HEK293 (cell line): ENCODE results near the gene FBXO45.

ENCODE experiments used
- ZNF629 ChIP-seq: fragments of 450-650 bp; formaldehyde crosslinking; IDR thresholded peaks from 2 replicates; pipeline ENCODE4 v1.5.1; 2017; ENCODE audit warnings: missing biosample characterization, missing genetic modification characterization
- ZNF664 ChIP-seq: fragments of 450-650 bp; formaldehyde crosslinking; IDR thresholded peaks from 2 replicates; pipeline ENCODE4 v1.5.1; 2016; ENCODE audit warnings: missing biosample characterization, missing genetic modification characterization
- TF ChIP-seq, protein P1 (sequence below): fragments of 450-650 bp; formaldehyde crosslinking; IDR thresholded peaks from 2 replicates; pipeline ENCODE4 v1.5.1; 2016; ENCODE audit warnings: missing biosample characterization, missing genetic modification characterization

DNA sequence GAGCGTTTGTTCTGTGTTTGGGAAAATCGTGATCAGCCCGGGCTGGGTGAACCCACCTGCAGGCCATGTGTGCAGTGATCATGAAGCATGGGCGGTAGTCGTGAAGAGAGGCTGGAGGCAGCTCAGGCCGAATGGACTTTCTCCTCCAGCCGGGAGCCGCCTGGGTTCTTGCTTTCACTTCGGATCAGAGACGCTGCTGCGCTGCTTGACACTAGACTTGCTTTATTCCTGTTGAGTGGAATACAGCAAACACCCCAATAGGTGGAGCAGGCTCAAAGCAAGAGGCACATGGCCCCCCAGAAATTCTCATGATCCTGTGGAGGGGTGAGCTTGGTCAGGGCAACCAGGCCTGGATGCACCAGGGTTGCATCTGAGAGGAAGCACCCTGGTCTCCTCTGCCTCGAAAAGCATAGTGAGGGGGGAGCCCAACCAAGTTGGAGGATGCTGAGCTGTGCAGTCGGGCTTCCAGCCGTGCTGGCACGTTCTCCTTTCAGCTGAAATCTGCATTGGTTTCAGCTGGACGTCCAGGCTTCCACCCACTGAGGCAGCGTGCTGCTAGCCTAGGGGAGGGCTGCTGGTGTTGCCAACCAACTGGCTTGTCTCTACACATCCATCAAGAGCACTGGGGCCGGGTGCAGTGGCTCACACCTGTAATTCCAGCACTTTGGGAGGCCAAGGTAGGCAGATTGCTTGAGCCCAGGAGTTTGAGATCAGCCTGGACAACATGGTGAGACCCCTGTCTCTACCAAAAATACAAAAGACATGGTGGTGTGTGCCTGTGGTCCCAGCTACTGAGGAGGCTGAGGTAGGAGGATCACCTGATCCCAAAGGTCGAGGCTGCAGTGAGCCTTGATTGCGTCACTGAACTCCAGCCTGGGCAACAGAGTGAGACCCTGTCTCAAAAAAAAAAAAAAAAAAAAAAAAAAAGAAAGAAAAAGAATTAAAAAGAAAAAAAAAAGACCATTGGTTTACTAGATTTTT, 68.2 kb downstream of the FBXO45 start:
- no peak for TF ChIP-seq ZNF629
- TF ChIP-seq, protein P1, sequence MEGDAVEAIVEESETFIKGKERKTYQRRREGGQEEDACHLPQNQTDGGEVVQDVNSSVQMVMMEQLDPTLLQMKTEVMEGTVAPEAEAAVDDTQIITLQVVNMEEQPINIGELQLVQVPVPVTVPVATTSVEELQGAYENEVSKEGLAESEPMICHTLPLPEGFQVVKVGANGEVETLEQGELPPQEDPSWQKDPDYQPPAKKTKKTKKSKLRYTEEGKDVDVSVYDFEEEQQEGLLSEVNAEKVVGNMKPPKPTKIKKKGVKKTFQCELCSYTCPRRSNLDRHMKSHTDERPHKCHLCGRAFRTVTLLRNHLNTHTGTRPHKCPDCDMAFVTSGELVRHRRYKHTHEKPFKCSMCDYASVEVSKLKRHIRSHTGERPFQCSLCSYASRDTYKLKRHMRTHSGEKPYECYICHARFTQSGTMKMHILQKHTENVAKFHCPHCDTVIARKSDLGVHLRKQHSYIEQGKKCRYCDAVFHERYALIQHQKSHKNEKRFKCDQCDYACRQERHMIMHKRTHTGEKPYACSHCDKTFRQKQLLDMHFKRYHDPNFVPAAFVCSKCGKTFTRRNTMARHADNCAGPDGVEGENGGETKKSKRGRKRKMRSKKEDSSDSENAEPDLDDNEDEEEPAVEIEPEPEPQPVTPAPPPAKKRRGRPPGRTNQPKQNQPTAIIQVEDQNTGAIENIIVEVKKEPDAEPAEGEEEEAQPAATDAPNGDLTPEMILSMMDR (tag by site-specific recombination) = no peak
- no peak for TF ChIP-seq ZNF664 (tag by site-specific recombination)
